Left ventricle myocardium superior (tissue), 1 donor: ENCODE data around the gene EPB42. TPM values are rescaled to one million over a fixed set of nuclear protein-coding genes. Genes with fewer than 3 reads are reported as not detected.
"Not testable (repeated sequence)": the region's sequence is repeated elsewhere in the genome, so short reads cannot be mapped to it uniquely, and the experiment has no call there.

Experiments
- ATAC-seq: fragments of 200-7000 bp; cut with Tn5 transposase; one replicate; pipeline ENCODE4 v1.9.1; 2020; ENCODE audit warnings: mild to moderate bottlenecking, moderate library complexity
- DNase-seq: peaks from one replicate; pipeline ENCODE4 v3.0.0-alpha.2; 2020
- intact Hi-C: fragments of 100-400 bp; cut with micrococcal nuclease; formaldehyde crosslinking; loops from one replicate; pipeline ENCODE4 v1.11.0; 2022
- total RNA-seq: library from RNA; stranded (reverse); fragmentation: NEBNext Ultra II Directional; extraction: Animal tissue kit (Norgen Biotek cat#: 25700); gene quantifications from one replicate; pipeline ENCODE4 v1.2.1, GENCODE V29; 2021
- donor health status: DM: no; HTN: yes; CAD: no; lungs with severe emphysema.

EPB42 gene
- total RNA-seq, 1 donor from 2014 or later, result 0.15 TPM

GRCh38 chr15:43196760-43197548 is 23.9 kb downstream of the EPB42 start:
- DNase-seq (no peak), ATAC-seq (peak; percentile 67)
- intact Hi-C loops, result no loop called here

- ATAC-seq (peak; percentile 35), DNase-seq (no peak)
- intact Hi-C loops, result no loop called here
Measured at GRCh38 chr15:43194795-43195194, 26.0 kb downstream of the EPB42 start.

- ATAC-seq, result no peak
- intact Hi-C loops, result no loop called here
- DNase-seq, result no peak
Measured at GRCh38 chr15:43193710-43194109, 27.1 kb downstream of the EPB42 start.

- DNase-seq (peak; percentile 89), ATAC-seq (peak; percentile 67)
- intact Hi-C loops, result no loop called here
Measured at GRCh38 chr15:43190178-43190577, 30.6 kb downstream of the EPB42 start.

- DNase-seq, result no peak
- intact Hi-C loops, result no loop called here
- no peak for ATAC-seq
Measured at GRCh38 chr15:43189296-43189695, 31.5 kb downstream of the EPB42 start.

GRCh38 chr15:43187544-43188155 is 33.2 kb downstream of the EPB42 start:
- ATAC-seq, result no peak
- no peak for DNase-seq
- intact Hi-C loops, result no loop called here

GRCh38 chr15:43186003-43186353 is 34.8 kb downstream of the EPB42 start:
- peak; percentile 9 for ATAC-seq
- no peak for DNase-seq
- intact Hi-C loops, result no loop called here

GRCh38 chr15:43185157-43186002 is 35.4 kb downstream of the EPB42 start, which contains the start of gene CCNDBP1:
CCNDBP1 (plus strand) TSS chr15:43185403; CDS start chr15:43185499, 96 bp downstream.
- intact Hi-C loops, result no loop called here
- ATAC-seq (peak; percentile 98), DNase-seq (peak; percentile 98)

GRCh38 chr15:43184407-43185124 is 36.3 kb downstream of the EPB42 start:
- intact Hi-C loops, result no loop called here
- ATAC-seq (peak; percentile 1), DNase-seq (no peak)

- intact Hi-C loops, result no loop called here
- ATAC-seq (no peak), DNase-seq (no peak)
Measured at GRCh38 chr15:43183270-43183669, 37.5 kb downstream of the EPB42 start.

- ATAC-seq, DNase-seq, intact Hi-C loops: not testable (repeated sequence)
Measured at GRCh38 chr15:43177147-43177546, 43.7 kb downstream of the EPB42 start.

- intact Hi-C loops, ATAC-seq, DNase-seq: not testable (repeated sequence)
Measured at GRCh38 chr15:43175656-43176309, 45.0 kb downstream of the EPB42 start.

GRCh38 chr15:43169888-43170287 is 50.9 kb downstream of the EPB42 start:
- ATAC-seq, result no peak
- DNase-seq, result no peak
- intact Hi-C loops, result no loop called here

GRCh38 chr15:43168192-43169107 is 52.4 kb downstream of the EPB42 start:
- intact Hi-C loops, result no loop called here
- ATAC-seq (peak; percentile 94), DNase-seq (peak; percentile 39)

- ATAC-seq, DNase-seq, intact Hi-C loops: not testable (repeated sequence)
Measured at GRCh38 chr15:43167261-43167660, 53.6 kb downstream of the EPB42 start.

- no peak for ATAC-seq
- intact Hi-C loops, result no loop called here
Measured at GRCh38 chr15:43165801-43166325, 55.0 kb downstream of the EPB42 start.

GRCh38 chr15:43153269-43153668 is 67.5 kb downstream of the EPB42 start:
- DNase-seq (no peak), ATAC-seq (no peak)
- intact Hi-C loops, result no loop called here

More at GRCh38 chr15:43165801-43166325, 55.0 kb downstream of the EPB42 start:
- DNase-seq, result no peak
